Mesenchymal stem cell (in vitro differentiated cells and primary cell): ENCODE measurements around the gene KRTAP10-5.

ENCODE experiments used
- DNase-seq: peaks from one replicate; pipeline ENCODE4 v3.0.0-alpha.2; 2013
- H2AFZ ChIP-seq: one replicate; pipeline ENCODE4 v1.6.1; 2013; ENCODE audit warnings: low read depth, mild to moderate bottlenecking, control low read depth, inconsistent platforms, low read length, moderate library complexity
- H2AK5ac ChIP-seq: 2 replicates; pipeline ENCODE4 v1.6.1; 2013; ENCODE audit warnings: low read length, moderate library complexity, mild to moderate bottlenecking, inconsistent platforms; ENCODE audit not compliant: severe bottlenecking
- H2BK120ac ChIP-seq: one replicate; pipeline ENCODE4 v1.6.1; 2013; ENCODE audit warnings: low read depth, mild to moderate bottlenecking, inconsistent platforms, low read length, moderate library complexity
- H2BK12ac ChIP-seq, 2 experiments: one replicate each; pipeline ENCODE4 v1.6.1; 2013; ENCODE audit warnings: inconsistent platforms in 2 of 2, low read length in 2 of 2, mild to moderate bottlenecking in 2 of 2, moderate library complexity in 2 of 2, control low read depth in 1 of 2
- H2BK15ac ChIP-seq: one replicate; pipeline ENCODE4 v1.6.1; 2013; ENCODE audit warnings: mild to moderate bottlenecking, low read depth, inconsistent platforms; ENCODE audit not compliant: poor library complexity, severe bottlenecking
- H2BK5ac ChIP-seq: 2 replicates; pipeline ENCODE4 v1.6.1; 2013; ENCODE audit warnings: low read depth, mild to moderate bottlenecking, low read length, control low read depth, inconsistent platforms; ENCODE audit not compliant: poor library complexity, severe bottlenecking
- H3K14ac ChIP-seq, 2 experiments: one replicate each; pipeline ENCODE4 v1.6.1; 2013; ENCODE audit warnings: inconsistent platforms in 2 of 2, low read length in 2 of 2, control low read depth in 1 of 2, mild to moderate bottlenecking in 1 of 2, moderate library complexity in 1 of 2
- H3K18ac ChIP-seq, 2 experiments: one replicate each; pipeline ENCODE4 v1.6.1; 2013; ENCODE audit warnings: inconsistent platforms in 2 of 2, low read length in 2 of 2, control low read depth in 1 of 2, low read depth in 1 of 2, mild to moderate bottlenecking in 1 of 2
- H3K23ac ChIP-seq, 2 experiments: one replicate each; pipeline ENCODE4 v1.6.1; 2013; ENCODE audit warnings: inconsistent platforms in 2 of 2, low read length in 2 of 2, mild to moderate bottlenecking in 2 of 2, moderate library complexity in 2 of 2, control low read depth in 1 of 2
- H3K27ac ChIP-seq: 2 replicates; pipeline ENCODE4 v1.5.1; 2013; ENCODE audit warnings: mild to moderate bottlenecking, moderate library complexity, low read length, control low read depth, inconsistent platforms; ENCODE audit not compliant: poor library complexity, severe bottlenecking
- H3K27me3 ChIP-seq, 2 experiments: 2 replicates each; pipeline versions ENCODE4 v1.6.1 to v1.7.0; 2013; ENCODE audit warnings: low read length in 2 of 2, mild to moderate bottlenecking in 2 of 2, moderate library complexity in 2 of 2, control low read depth in 1 of 2, inconsistent platforms in 1 of 2; ENCODE audit not compliant: control insufficient read depth in 1 of 2, insufficient read depth in 1 of 2
- H3K36me3 ChIP-seq, 2 experiments: 2 replicates each; pipeline versions ENCODE4 v1.6.1 to v1.7.0; 2013; ENCODE audit warnings: low read length in 2 of 2, control low read depth in 1 of 2, inconsistent platforms in 1 of 2, low read depth in 1 of 2, mild to moderate bottlenecking in 1 of 2; ENCODE audit not compliant: insufficient read depth in 2 of 2, control insufficient read depth in 1 of 2
- H3K4ac ChIP-seq, 2 experiments: one replicate each; pipeline ENCODE4 v1.6.1; 2013; ENCODE audit warnings: inconsistent platforms in 2 of 2, low read length in 2 of 2, mild to moderate bottlenecking in 2 of 2, moderate library complexity in 2 of 2, control low read depth in 1 of 2, low read depth in 1 of 2
- H3K4me1 ChIP-seq: 2 replicates; pipeline ENCODE4 v1.6.1; 2013; ENCODE audit warnings: low read depth, low read length, control low read depth; ENCODE audit not compliant: control insufficient read depth, insufficient read depth
- H3K4me2 ChIP-seq: 2 replicates; pipeline ENCODE4 v1.6.1; 2013; ENCODE audit warnings: low read length, mild to moderate bottlenecking, inconsistent platforms; ENCODE audit not compliant: poor library complexity, severe bottlenecking
- H3K4me3 ChIP-seq, 2 experiments: 2 replicates each; pipeline versions ENCODE4 v1.5.1 to v1.7.0; 2013; ENCODE audit warnings: low read length in 2 of 2, mild to moderate bottlenecking in 2 of 2, control low read depth in 1 of 2, low read depth in 1 of 2; ENCODE audit not compliant: insufficient read depth in 1 of 2
- H3K79me1 ChIP-seq: replicated peaks from 2 replicates; pipeline ENCODE4 v1.6.1; 2013; ENCODE audit warnings: mild to moderate bottlenecking, control low read depth, low read length, inconsistent platforms; ENCODE audit not compliant: poor library complexity, severe bottlenecking
- H3K9ac ChIP-seq: 2 replicates; pipeline ENCODE4 v1.7.0; 2013; ENCODE audit warnings: mild to moderate bottlenecking, low read length, moderate library complexity
- H3K9me3 ChIP-seq: 2 replicates; pipeline ENCODE4 v1.7.0; 2013; ENCODE audit warnings: mild to moderate bottlenecking, low read length; ENCODE audit not compliant: control insufficient read depth
- H4K8ac ChIP-seq: one replicate; pipeline ENCODE4 v1.6.1; 2013; ENCODE audit warnings: inconsistent platforms, mild to moderate bottlenecking, low read length, moderate library complexity
- H4K91ac ChIP-seq: one replicate; pipeline ENCODE4 v1.6.1; 2013; ENCODE audit warnings: mild to moderate bottlenecking, low read length, inconsistent platforms
- WGBS: methylation state at CpG from one replicate; pipeline ENCODE4 v1.1.7; 2013; ENCODE audit warnings: mixed read lengths; 5-methylcytosine and 5-hydroxymethylcytosine counted together

KRTAP10-5 gene

DNA sequence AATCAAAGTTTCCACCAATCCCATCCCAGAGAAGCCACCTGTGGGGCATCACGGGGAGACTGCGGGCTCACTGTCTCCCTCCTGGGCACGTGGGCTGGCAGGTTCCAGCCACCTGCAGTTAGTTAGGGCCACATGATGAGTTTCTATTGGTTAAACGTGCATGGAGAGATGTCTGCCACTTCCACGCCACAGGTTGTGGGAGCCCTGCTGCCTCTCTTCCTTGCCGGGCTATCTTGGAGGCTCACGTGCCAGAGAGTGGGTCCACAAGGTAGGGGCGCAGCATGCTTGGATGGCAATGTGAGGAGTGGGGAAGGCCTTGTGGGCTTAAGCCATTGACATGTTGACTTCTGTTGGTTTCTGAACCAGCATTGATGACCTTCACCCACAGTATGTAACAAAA, 23.5 kb upstream of the KRTAP10-5 start:
- no peak overlapping the region for H3K14ac ChIP-seq
- no peak overlapping the region for H4K91ac ChIP-seq
- no peak overlapping the region for H3K4ac ChIP-seq
- no peak overlapping the region for H3K4me3 ChIP-seq
- no peaks in the 10 kb centered on the region for H3K79me1 ChIP-seq
- DNase-seq, result no peak
- H3K4me1 ChIP-seq, result no peaks in the 10 kb centered on the region
- H3K4me2 ChIP-seq, result no peak overlapping the region
- H4K8ac ChIP-seq, result no peak overlapping the region
- no peak overlapping the region for H3K23ac ChIP-seq
- no peak overlapping the region for H3K27ac ChIP-seq
- peaks cover 10% of the 10 kb centered on the region for H3K9me3 ChIP-seq
- H2BK12ac ChIP-seq, result no peak overlapping the region
- no peak overlapping the region for H2AK5ac ChIP-seq
- H2BK15ac ChIP-seq, result no peak overlapping the region
- H3K27me3 ChIP-seq, result peaks cover 3 to 16% of the 10 kb centered on the region in 2 experiments
- H2AFZ ChIP-seq, result no peak overlapping the region
- H3K36me3 ChIP-seq, result no peaks in the 10 kb centered on the region
- 74% methylated on average over 6 of the region's 8 CpGs for WGBS
- no peak overlapping the region for H3K9ac ChIP-seq
- no peak overlapping the region for H2BK5ac ChIP-seq
- H2BK120ac ChIP-seq, result no peak overlapping the region
- no peak overlapping the region for H3K18ac ChIP-seq

DNA sequence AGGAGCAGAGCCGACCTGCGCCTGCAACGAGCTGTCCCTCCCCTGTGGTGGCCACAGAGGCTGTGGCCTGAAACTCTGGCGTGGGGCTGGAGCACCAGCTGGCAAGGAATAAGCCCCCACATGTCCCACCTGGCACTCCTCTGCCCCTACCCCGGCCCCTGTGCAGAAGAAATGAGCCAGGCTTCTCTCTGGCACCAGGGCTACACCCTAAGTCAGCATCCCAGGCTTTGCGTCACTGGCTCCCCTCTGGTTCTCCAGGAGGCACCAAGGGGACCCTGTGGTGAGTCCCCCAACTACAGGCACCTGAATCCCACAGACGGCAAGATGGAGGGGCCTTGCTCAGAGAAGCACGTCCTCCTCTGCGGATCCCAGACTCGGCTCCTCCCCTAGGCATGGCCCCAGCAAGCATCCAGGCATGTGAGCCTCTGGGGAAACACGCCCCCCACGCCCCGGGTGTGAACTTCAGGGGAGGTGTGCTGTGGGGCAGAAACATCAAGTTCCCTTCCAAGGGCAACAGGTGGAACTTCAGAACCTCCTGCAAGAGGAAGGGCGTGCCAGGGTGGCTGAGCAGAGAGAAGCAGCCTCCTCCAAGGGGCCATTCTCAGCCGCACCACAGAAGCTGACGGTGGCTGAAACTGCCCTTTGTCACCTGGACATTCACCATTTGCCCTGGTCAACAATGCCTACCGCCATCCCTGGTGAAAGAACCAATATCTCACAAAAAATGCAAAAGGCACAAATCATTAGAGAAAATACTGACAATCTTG, 22.9 kb upstream of the KRTAP10-5 start:
- no peak overlapping the region for H3K23ac ChIP-seq
- no peak overlapping the region for H3K4ac ChIP-seq
- H3K18ac ChIP-seq, result no peak overlapping the region
- H2BK5ac ChIP-seq, result no peak overlapping the region
- no peak overlapping the region for H4K8ac ChIP-seq
- H3K4me3 ChIP-seq, result no peak overlapping the region
- H2BK15ac ChIP-seq, result no peak overlapping the region
- no peaks in the 10 kb centered on the region for H3K79me1 ChIP-seq
- H3K27ac ChIP-seq, result no peak overlapping the region
- H3K4me1 ChIP-seq, result no peaks in the 10 kb centered on the region
- no peak overlapping the region for H2AFZ ChIP-seq
- no peak overlapping the region for H3K4me2 ChIP-seq
- 47% methylated on average over 17 of the region's 17 CpGs for WGBS
- no peak for DNase-seq
- H3K9me3 ChIP-seq, result peaks cover 9% of the 10 kb centered on the region
- H2BK12ac ChIP-seq, result no peak overlapping the region
- H3K14ac ChIP-seq, result no peak overlapping the region
- H4K91ac ChIP-seq, result no peak overlapping the region
- no peak overlapping the region for H2AK5ac ChIP-seq
- no peaks in the 10 kb centered on the region for H3K36me3 ChIP-seq
- H3K9ac ChIP-seq, result no peak overlapping the region
- no peak overlapping the region for H2BK120ac ChIP-seq
- peaks cover 3 to 17% of the 10 kb centered on the region in 2 experiments for H3K27me3 ChIP-seq

DNA sequence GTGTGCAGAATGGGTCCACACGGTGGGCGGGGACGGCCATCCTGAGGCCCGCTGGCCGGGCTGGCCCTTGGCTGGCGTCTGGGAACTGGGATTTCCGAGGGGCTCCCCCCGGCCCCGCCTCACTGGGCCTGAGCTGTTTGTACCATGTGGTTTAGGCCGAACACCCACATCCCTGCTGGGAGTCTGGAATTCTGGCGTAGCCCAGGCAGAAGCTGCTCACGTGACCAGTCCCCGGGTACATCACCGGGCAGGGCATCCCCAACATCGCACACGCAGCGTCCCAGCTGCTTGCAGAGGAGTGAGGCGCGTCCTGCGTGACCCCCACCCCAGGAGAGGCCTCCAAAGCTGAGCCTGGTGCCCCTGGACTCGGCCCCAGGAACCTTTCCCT, 22.1 kb upstream of the KRTAP10-5 start:
- WGBS, result 84% methylated on average over 20 of the region's 21 CpGs
- Histone ChIP-seq H3K14ac (no peak overlapping the region), H3K27me3 (peaks cover 3 to 21% of the 10 kb centered on the region in 2 experiments), H3K79me1 (no peaks in the 10 kb centered on the region), H3K23ac (no peak overlapping the region), H2BK12ac (no peak overlapping the region), H3K36me3 (no peaks in the 10 kb centered on the region), H2BK5ac (no peak overlapping the region), H2BK15ac (no peak overlapping the region), H3K18ac (no peak overlapping the region), H3K9ac (no peak overlapping the region), H2AFZ (no peak overlapping the region), H4K8ac (no peak overlapping the region), H3K27ac (no peak overlapping the region), H4K91ac (no peak overlapping the region), H3K4me3 (no peak overlapping the region), H3K4me2 (no peak overlapping the region), H3K4me1 (no peaks in the 10 kb centered on the region), H3K9me3 (peaks cover 3% of the 10 kb centered on the region), H3K4ac (no peak overlapping the region), H2BK120ac (no peak overlapping the region), H2AK5ac (no peak overlapping the region)
- DNase-seq, result no peak

DNA sequence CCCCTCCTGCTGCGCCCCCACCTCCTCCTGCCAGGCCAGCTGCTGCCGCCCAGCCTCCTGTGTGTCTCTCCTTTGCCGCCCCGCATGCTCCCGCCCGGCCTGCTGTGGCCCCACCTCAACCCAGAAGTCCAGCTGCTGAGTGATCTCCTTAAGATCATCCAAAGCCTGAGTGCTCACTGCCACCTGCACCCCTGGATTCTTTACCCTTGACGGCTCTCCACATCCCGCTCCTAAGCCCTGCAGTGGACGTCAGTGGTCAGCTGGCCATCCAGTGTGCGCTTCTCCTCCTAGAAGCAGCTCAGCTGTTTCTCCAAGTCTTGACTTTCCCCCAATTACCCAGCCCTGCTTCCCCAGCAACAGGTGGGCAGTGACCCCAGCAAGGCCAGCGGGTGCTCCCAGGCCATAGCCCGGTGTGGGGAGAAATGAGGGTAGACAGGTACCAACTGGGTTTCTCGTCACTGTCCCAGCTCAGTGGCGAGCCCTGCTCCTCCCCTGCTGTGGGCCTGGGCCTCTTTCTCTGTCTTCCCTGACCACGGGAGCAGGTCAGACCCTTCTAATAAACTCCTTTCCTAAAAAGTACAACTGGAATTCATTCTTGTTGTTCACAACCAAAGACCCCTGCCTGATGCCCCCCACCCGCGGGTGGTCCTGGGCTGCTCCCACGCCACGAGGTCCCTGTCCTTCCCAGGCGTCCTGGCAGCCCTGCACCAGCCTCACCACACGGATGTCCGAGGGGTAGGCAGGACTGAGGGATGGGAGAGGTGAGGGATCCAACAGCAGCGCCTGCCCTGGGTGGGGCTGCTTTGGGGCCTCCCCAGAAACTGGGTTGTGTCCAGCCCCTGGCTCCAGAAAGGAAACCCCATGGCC, 21.4 kb upstream of the KRTAP10-5 start:
- Histone ChIP-seq H3K4me2 (no peak overlapping the region), H3K18ac (no peak overlapping the region), H3K14ac (no peak overlapping the region), H3K27me3 (peaks cover 3 to 21% of the 10 kb centered on the region in 2 experiments), H2AK5ac (no peak overlapping the region), H3K4me3 (no peak overlapping the region), H3K9ac (no peak overlapping the region), H2BK120ac (no peak overlapping the region), H2BK15ac (no peak overlapping the region), H4K8ac (no peak overlapping the region), H4K91ac (no peak overlapping the region), H2BK5ac (no peak overlapping the region), H2AFZ (no peak overlapping the region), H3K4me1 (no peaks in the 10 kb centered on the region), H3K9me3 (peaks cover 3% of the 10 kb centered on the region), H3K23ac (no peak overlapping the region), H3K27ac (no peak overlapping the region), H3K4ac (no peak overlapping the region), H3K36me3 (no peaks in the 10 kb centered on the region), H2BK12ac (no peak overlapping the region), H3K79me1 (no peaks in the 10 kb centered on the region)
- no peak for DNase-seq
- 87% methylated on average over 21 of the region's 23 CpGs for WGBS
